Measurements from ENCODE around the gene BANP.
"Not testable (repeated sequence)": the region's sequence is repeated elsewhere in the genome, so short reads cannot be mapped to it uniquely, and the experiment has no call there.

The BANP gene

DNA sequence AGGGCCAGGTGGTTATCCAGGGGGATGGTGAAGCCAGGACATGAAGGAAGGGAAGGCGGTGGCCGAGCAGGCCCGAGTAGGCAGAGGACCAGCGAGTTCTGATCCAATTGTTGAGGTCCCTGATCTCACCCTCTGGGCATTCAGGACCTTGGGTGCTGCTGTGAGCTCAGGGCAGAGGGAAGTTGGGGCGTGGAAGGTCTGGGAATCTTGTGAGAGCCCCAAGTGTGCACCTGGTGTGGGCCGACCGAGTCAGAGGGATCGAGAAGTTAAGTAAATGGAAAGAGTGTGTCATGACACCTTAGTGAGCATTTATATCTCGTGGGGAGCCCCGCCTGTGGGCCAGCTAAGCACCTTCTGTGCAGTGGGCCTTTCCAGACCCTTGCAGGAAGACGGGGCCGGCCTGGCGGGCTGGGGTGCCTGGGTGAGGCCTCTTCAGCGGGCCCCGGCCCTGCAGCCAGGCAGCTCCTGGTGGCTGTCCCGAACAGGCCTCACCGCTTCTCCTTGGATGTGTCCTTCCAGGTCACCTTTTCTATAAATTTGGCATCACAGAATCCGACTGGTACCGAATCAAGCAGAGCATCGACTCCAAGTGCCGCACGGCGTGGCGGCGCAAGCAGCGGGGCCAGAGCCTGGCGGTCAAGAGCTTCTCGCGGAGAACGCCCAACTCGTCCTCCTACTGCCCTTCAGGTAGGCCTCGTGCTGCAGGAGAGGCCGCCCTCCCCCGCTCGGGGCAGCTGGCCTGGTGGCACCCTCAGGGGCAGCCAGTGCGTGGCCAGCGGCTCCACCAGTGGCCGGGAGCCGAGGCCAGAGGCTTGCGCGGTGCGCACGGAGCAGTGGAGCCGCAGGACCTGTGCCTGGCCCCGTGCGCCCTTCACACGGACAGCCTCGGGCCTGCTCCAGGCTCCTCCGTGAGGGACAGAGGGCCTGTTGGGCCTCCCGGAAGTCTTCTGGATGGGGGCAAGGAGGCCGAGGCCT lies 76.0 kb downstream of the BANP start:
- no peak for DNase-seq (ENCODE audit: low read depth in 2 of 3, low spot score in 1 of 3)

DNA sequence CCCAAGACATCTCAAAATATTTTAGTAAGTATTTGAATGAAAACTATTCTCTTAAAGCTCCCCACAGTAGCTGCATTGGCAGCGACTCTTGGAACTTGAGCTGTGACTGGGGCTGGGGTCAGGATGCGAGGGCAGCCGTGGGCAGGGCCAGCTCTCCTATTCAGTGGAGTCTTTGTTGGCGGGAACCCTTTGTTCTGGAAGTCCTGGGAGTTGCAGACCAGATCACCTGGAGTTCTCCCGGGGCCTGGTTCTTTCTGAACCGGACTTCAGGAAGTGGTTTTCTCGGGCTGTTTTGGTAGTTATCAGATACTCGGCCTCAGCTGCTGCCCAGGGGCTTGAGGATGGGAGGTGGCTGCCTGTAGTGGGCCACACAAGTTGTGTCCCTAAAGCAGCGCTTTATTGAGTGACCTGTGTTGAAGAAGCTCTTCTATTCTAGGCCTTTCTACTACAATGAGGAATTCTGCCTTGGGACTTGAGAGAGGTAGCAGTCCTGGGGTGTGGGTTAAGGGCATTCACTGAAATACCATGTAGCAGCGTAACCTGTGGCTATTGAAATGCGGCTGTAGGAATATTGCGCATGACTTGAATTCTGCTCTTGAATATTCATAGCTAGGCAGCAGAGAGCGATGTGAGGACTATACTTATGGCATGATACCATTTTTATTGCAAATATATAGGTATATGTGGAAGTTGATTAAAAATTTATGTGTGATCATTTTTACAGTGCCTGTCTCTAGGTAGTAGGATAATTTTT lies 77.1 kb downstream of the BANP start:
- not testable (repeated sequence) for DNase-seq (ENCODE audit: low read depth in 2 of 3, low spot score in 1 of 3)

DNA sequence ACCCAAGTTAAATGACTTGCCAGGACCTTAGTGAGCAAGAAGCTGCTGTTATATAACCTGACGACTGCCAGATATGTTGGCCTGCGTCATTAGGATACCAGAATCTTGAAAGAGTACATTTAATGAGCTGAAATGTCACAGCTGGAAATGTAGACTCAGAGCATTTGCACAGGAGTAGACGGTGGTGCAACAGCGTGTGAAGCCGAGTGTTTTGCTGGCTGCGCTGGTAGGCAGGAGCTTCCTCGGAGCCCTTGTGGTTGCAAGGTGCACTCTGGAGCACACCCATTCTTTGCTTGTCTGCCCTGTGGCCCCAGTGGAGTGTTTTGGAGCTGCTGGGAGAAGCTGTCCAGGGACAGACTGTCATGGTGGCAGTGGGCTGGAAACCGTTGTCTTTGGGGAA lies 79.3 kb downstream of the BANP start:
- no peak for DNase-seq (ENCODE audit: low read depth in 2 of 3, low spot score in 1 of 3)

DNA sequence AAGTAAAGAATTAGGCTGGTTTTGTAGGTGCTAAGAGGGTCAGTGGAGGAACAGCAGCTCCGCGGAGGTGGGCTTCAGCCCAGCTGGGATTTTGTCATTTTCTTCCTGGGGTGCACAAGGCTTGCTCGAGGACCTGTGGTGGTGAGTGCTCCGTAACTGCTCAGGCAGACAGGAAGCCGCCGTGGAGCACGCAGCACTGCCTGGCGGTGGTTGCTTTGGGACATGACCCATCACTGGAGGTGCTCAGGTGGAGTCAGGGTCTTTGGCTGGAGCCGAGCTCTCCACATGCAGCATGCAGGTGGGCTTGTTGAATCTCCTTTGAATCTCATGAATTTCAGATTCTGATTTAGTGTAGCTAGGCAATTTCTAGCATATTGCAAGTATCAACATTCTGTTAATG lies 79.7 kb downstream of the BANP start:
- DNase-seq (ENCODE audit: low read depth in 2 of 3, low spot score in 1 of 3), result not testable (repeated sequence)

DNA sequence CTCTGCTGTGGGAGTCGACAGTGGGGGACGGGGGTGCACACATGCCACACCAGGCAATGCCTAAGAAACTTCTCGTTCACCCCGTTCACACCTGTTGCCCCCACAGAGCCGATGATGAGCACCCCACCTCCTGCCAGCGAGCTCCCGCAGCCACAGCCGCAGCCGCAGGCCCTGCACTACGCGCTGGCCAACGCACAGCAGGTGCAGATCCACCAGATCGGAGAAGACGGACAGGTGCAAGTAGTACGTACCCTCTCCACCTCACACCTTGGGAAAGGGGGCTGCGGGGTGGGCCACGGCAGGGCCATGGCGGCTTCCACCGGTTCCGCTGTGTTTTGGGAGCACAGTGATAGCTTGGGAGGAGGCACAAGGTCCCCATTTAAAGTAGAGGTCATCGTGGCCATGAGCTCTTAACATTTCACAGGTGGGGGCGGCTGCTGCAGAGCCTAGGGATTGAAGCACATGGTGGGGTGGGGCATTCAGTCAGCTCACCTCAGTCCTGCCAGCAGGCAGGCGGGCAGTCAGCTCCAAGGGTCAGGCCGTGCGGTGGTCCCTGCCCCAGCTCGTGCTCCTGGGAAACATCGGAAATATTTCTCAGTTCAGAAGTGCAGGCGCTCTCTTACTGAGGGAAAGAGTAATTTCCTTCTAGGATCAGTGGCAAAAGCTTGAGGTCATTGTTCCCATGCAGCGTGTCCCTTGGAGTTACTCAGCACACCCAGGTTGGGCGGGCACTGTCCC lies 81.9 kb downstream of the BANP start:
- DNase-seq (ENCODE audit: low read depth in 2 of 3, low spot score in 1 of 3), result not testable (repeated sequence)

DNA sequence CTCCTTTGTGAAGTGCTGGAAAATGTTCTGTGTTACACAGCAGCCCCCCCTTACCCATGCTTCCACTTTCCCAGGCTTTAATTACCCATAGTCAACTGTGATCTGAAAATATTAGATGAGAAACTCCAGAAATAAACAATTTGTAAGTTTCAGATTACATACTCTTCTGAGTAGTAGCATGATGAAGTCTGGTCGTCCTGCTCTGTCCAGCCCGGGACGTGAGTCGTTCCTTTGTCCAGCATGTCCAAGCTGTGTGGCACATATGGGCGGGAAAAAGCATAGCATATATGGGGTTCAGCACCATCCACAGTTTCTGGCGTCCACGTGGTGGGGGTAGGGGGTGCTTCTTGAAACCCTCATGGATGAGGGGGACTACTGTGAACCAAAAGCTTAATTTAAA lies 83.5 kb downstream of the BANP start:
- DNase-seq (ENCODE audit: low read depth in 2 of 3, low spot score in 1 of 3), result no peak

DNA sequence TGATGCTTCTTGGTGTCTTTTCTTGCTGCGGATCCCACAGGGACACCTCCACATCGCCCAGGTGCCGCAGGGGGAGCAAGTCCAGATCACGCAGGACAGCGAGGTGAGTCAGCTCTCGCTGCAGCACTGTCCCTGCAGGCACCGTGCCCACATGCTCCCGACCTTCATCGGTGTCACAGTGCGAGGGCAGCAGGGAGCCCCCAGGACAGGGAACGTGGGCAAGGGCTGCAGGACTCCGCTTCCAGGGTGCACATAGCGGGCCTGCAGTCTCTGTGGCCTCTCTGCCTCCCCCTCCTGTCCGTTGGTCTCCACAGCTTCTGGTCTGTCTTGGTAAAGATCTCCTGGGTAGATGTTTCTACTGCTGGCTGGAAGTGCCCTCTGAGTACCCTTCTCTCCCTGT lies 84.1 kb downstream of the BANP start:
- DNase-seq (ENCODE audit: low read depth in 2 of 3, low spot score in 1 of 3), result no peak

DNA sequence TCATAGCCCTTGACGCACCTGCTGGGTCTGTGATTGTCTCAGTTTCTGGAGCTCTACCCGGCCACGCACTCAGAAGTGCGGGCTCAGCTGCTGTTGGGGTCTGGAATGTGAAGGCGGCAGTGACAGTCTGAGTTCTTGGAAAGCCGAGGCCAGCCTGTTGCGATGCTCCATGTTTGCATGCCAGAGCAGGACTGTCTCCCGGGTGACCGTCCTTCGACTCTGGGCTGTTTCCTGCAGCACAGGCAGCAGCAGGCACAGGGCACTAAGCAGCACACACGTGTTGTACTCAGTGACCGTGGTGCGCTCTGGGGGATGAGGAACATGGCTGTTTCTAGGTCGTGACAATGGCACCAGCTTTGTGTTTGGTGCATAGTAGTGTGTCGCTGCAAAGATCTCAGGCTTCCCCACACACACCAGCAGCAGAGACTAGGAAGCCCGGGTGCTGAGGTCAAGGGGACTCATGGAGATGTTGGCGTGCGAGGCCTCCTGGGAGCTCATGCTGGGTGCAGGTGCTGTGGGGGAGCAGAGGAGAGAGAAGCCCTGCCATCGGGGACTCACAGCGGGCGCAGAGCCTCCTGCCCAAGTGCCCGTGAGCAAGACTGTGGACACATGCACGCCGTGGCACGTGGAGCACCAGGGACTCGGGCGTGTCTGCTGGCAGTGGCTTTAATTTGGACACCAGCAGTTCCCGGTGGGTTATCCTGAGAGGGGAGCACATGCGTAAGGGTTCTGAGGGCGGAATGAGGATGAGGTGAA lies 84.8 kb downstream of the BANP start:
- DNase-seq (ENCODE audit: low read depth in 2 of 3, low spot score in 1 of 3), result not testable (repeated sequence)

DNA sequence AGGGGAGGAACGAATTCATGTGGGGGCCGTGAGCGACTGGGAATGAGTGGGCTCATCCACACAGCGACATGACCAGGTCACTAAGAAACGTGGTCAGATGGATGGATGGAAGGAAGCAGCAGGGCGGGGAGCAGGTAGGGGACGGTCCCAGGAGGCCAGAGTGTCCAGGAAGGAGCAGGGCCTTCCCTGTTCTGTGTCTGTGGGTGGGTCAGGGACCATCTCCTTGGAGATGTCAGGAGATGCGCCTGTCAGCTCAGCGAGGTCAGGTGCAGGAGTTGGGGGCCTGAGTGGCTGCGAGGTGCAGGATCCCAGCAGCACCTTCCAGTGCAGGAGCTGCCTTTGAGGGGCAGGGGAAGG lies 85.4 kb downstream of the BANP start:
- DNase-seq (ENCODE audit: low read depth in 2 of 3, low spot score in 1 of 3), result not testable (repeated sequence)

DNA sequence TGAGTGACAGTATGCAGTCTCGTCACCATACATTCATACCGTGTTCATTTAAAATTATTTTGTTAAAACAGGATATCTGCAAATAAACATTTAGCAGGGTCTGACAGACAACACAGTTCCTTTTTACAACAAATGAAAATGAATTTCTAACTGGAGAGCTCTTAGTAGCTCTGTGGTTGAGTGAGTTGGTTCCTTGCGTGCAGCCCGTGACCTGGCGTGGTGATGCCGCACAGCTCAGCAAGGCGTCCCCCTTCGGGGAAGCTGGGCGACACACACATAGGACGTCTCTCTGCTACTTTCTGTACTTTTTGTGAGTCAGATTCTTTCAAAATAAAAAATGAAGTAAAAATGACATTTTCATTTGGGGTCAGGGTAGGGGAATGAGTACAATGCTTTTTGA lies 86.1 kb downstream of the BANP start:
- not testable (repeated sequence) for DNase-seq (ENCODE audit: low read depth in 2 of 3, low spot score in 1 of 3)

DNA sequence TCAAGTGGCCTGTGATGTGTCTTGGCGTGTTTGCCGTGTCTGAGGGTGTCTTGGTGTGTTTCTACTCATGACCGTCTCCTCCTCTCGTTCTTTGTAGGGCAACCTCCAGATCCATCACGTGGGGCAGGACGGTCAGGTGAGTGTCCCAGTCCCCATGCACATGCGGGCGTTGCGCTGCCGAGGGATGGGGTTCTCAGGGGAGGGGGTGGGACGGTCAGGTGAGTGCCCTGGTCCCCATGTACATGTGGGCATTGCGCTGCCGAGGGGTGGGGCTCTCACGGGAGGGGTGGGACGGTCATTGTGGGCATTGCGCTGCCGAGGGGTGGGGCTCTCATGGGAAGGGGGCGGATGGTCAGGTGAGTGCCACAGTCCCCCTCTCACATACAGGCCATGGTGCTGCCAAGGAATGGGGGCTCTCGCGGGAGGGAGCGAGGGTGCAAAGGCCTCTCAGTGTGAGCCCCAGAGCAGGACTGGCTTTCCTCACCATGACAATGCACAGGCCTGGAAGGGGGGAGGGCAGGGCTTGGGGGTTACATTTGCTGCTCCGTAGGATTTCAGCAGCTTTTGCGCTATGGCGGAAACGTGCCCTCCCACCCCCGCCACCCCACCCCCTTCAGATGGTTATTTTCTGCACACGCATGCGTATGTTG lies 86.8 kb downstream of the BANP start:
- not testable (repeated sequence) for DNase-seq (ENCODE audit: low read depth in 2 of 3, low spot score in 1 of 3)

DNA sequence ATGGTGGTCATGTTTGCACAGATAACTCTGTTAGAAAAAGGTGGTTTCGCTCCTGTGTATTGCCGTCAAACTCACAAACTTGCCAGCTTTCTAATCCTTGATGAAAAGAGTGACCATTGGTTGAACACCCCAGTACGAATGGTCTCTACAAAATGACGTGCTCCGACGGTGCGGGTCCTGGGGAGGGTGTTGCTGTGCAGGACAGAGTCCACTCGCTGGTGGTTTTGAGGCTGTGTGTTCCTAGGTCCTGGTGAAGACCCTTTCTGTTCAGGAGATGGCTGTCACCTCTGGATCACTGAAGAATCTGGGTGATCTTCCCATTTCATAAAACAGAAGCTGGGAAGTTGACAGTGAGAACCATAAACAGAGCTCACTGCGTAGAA lies 87.3 kb downstream of the BANP start:
- DNase-seq (ENCODE audit: low read depth in 2 of 3, low spot score in 1 of 3), result not testable (repeated sequence)

DNA sequence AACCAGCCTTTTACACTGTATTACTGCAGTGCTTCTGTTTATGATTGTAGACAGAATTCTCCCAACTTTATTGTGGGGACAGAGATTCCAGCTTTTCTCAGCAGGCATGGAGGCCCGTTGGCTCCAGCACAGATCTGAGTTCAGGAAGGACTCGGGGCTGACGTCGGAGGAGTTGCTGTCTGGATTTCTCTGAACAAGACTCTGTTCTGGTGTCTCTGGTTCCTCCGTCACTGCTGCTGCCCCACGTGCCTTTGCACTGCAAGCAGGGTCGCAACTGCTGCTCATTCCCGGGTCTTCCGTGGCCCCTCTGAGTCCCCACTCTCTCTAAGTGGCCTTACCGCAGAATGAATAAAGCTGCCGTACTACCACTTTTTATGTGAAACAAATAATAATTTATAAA lies 88.4 kb downstream of the BANP start:
- DNase-seq (ENCODE audit: low read depth in 2 of 3, low spot score in 1 of 3), result no peak

DNA sequence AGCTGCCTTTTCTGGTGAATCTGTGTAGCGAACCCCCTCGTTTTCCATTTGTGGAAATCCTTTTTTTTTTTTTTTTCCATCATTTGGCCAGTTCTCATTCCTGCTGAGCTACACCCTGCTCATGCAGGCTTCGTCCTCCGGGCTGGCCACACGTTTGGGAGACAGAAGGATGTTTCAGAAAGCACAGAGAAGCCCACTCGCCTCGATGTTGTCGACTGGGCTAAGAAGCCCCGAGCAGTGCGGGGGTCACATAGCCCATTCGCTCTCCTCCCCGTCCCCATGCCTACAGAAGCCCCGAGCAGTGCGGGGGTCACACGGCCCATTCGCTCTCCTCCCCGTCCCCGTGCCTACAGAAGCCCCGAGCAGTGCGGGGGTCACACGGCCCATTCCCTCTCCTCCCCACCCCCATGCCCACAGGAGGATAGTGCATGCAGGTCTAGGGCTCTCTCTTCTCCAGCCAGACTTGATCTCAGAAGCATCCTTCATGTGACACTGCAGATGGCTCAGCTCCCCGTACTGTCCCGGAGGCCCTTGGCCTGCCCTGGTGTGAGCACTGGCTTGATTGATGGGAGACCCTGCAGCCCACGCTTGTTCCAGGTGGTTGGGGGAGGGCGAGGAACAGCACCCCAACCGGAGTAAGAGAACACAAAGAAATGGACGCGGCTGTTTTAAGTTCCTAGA lies 89.1 kb downstream of the BANP start:
- not testable (repeated sequence) for DNase-seq (ENCODE audit: low read depth in 2 of 3, low spot score in 1 of 3)

DNA sequence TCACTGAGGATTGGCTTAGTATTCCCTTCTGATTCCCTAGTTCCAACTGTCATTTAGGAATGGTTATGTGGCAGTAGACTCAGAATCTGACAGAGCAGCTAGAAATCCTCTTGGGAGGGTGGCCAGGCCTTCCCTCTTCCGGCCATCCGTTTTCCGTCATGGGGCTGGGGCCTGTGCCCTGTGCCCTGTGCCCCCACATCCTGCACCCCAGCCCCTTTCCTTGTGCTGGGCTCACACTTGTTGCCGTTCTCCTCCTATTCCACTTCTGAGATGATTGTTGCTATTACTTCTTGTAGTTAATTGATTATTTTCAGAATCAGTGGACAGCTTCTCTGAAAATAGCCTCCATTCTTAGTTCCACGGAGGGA lies 89.6 kb downstream of the BANP start:
- DNase-seq (ENCODE audit: low read depth in 2 of 3, low spot score in 1 of 3), result not testable (repeated sequence)

DNA sequence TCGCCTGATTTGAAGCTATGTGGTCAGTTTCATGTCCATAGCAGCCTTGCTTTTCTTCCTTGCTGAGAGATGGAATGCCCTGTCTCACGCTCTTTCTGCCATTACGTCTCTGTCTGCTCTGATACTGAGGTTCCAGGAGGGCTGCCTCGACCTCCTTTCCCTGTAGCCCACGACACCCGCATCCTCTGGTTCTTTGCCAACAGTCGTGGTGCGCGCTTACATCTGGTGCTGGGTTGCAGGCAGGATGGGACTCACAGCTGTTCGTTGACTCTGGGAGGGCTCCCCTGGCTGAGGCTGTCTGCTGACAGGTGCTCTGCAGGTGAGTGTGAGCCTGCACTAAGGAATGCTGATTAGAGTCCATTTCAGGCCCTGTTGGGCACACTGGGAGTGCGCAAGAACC lies 90.3 kb downstream of the BANP start:
- not testable (repeated sequence) for DNase-seq (ENCODE audit: low read depth in 2 of 3, low spot score in 1 of 3)

DNA sequence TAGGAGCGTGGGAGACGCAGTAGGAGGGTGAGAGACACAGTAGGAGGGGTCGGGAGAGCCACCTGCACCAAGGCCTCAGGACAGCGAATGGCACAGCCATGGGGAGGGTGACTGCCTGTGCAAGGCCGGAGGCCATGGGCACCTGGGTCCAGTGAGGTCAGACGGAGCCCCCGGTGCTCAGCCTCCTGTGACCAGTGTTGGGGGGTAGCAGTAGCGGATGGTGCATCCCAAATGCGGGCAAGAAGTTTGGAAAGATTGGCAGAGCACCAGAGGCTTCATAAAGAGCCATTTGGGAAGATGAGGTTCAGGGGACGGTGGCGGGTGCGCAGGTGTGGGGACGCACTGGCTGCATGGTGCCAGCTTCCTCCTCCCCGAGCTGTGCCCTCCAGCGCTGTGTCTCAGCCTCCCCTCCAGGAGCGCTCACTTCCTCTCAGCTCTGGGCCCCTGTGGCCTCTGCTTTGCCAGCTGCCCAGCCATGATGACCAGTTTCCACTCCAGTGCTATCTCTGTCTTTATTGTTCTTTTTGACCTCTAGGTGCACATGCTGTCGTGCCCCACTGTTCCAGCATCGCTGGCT lies 90.8 kb downstream of the BANP start:
- DNase-seq (ENCODE audit: low read depth in 2 of 3, low spot score in 1 of 3), result not testable (repeated sequence)

DNA sequence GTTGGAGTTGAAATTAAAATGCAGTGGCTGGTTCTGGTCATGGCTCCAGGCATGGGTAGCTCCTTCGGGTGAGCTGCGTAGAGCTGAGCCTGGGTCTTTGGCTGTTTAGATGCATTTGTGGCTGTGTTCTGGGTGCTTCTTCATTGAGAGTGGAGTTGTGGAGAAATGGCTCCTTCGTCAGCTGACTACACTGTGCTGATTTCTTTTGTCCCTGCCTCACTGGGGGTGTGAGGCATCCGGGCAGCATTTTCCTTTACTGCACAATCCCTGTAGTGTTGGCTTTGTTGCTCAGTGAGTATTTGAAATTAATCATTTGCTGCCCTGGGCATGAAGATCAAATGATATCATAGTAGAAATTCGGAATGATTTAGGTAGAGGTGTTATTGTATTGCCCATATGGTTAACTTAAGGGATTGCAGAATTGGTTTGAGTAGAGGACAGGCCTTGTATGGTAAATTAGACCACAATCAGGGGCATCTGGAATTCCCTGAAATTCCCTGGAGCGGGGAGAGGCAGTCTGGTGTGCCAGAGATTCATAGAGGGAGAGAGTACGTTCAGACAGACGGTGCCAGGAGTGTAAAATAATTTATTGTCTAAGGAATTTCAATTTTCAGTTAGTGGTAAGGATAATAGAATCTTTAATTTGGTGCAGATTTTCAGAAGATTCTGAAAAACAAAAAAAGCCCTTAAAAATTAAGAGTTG lies 92.1 kb downstream of the BANP start:
- not testable (repeated sequence) for DNase-seq (ENCODE audit: low read depth in 2 of 3, low spot score in 1 of 3)

DNA sequence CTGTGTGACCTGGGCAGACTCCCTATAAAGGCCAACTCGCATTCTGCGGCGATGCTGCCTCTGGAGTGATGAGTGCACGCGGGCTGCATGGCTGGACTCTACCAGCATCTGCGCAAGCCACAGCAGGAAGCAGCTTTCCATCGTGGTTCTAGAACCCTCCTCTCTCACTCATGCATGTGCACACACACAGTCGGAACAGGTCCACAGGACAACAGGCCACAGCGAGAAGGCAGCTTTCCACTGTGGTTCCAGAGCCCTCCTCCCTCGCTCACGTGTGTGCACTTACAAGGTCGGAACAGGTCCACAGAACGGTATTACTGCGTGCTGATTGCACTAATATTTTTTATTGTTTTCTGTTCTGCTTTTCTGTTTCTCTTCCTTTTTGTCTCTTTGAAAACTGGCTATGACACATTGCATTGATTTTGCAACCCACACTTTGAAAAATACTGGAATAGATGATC lies 92.9 kb downstream of the BANP start:
- not testable (repeated sequence) for DNase-seq (ENCODE audit: low read depth in 2 of 3, low spot score in 1 of 3)

Data from stimulated activated CD4-positive, alpha-beta T cell treated with anti-CD3 and anti-CD28 coated beads, Interleukin-12 subunit alpha, Interleukin-12 subunit beta, amount 100 ng/mL, for 48 hours (primary cell).